Erythroblast (primary cell): ENCODE measurements around the gene LRCH3.

Source experiments
- GATA1 ChIP-seq: IDR thresholded peaks from 2 replicates; pipeline ENCODE4 v1.6.1; 2011; ENCODE audit warnings: low read depth, mild to moderate bottlenecking, control low read depth, low read length, moderate library complexity
- POLR2A ChIP-seq: IDR thresholded peaks from 2 replicates; pipeline ENCODE4 v1.6.1; 2011; ENCODE audit warnings: mild to moderate bottlenecking, low read length

DNA sequence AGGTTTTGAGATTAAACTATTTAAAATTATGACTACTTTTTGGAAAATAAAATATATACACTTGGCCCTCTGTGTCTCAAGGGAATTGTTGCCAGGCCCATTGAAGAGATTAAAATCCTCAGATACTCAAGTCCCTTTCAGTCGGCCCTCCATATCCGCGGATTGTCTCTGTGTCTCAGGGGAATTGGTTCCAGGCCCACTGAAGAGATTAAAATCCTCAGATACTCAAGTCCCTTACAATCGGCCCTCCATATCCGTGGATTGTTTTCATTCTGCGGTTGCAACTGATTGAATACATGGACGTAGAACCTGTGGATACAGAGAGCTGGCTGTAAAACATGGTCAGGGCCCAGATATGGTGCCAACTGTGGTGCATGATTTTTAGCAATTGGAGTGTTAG is 15.7 kb upstream of the LRCH3 start:
- TF ChIP-seq POLR2A (no peak), GATA1 (no peak)
